K562 (cell line): ENCODE results near the gene BAD. TPM values are rescaled to one million over a fixed set of nuclear protein-coding genes. Genes with fewer than 3 reads are reported as not detected.

Source experiments
- AFF1 ChIP-seq, 2 experiments: fragments of 450-650 bp; IDR thresholded peaks; 2 replicates each; pipeline ENCODE4 v1.6.1; 2018; ENCODE audit warnings: mild to moderate bottlenecking in 2 of 2, low read depth in 1 of 2; ENCODE audit not compliant: partially characterized antibody in 2 of 2
- BCL6 ChIP-seq: fragments of 250-450 bp; sonication (Bioruptor Pico); IDR thresholded peaks from 2 replicates; pipeline ENCODE4 v1.4.0; 2020
- C11orf30 ChIP-seq: fragments of 450-650 bp; IDR thresholded peaks from 2 replicates; pipeline ENCODE4 v1.6.1; 2016; ENCODE audit warnings: low read depth, mild to moderate bottlenecking
- CBX1 ChIP-seq: sonication (generic); IDR thresholded peaks from 2 replicates; pipeline ENCODE4 v1.6.1; 2016; ENCODE audit warnings: antibody characterized with exemption, low read depth, mild to moderate bottlenecking
- HNRNPK ChIP-seq: fragments of 200-400 bp; formaldehyde crosslinking; IDR thresholded peaks from one replicate; pipeline ENCODE4 v1.6.1; 2018; ENCODE audit warnings: mild to moderate bottlenecking, low read depth, low read length; ENCODE audit not compliant: poor library complexity, severe bottlenecking
- PML ChIP-seq: IDR thresholded peaks from 2 replicates; pipeline ENCODE4 v1.6.1; 2012; ENCODE audit warnings: low read length, inconsistent platforms
- POLR2AphosphoS5 ChIP-seq: IDR thresholded peaks from 2 replicates; pipeline ENCODE4 v1.6.1; 2011; ENCODE audit warnings: mild to moderate bottlenecking, low read depth, low read length, moderate library complexity; ENCODE audit not compliant: control insufficient read depth, insufficient read depth
- RBM34 ChIP-seq: fragments of 200-400 bp; formaldehyde crosslinking; IDR thresholded peaks from 2 replicates; pipeline ENCODE4 v1.6.1; 2018; ENCODE audit warnings: low read length, borderline replicate concordance; ENCODE audit not compliant: insufficient read depth
- SAP30 ChIP-seq: fragments of 200-600 bp; sonication (generic); IDR thresholded peaks from 2 replicates; pipeline ENCODE4 v1.6.1; 2012; ENCODE audit warnings: borderline replicate concordance, low read depth, mild to moderate bottlenecking, moderate library complexity, low read length, control low read depth, inconsistent platforms; ENCODE audit not compliant: insufficient read depth, poor library complexity, severe bottlenecking
- YY1 ChIP-seq, 3 experiments: IDR thresholded peaks; 2 replicates each; pipeline ENCODE4 v1.6.1; 2011; ENCODE audit warnings: low read length in 2 of 3, mild to moderate bottlenecking in 2 of 3, moderate library complexity in 2 of 3, borderline replicate concordance in 1 of 3, control low read depth in 1 of 3, low read depth in 1 of 3; ENCODE audit not compliant: insufficient read depth in 3 of 3, insufficient replicate concordance in 2 of 3, control insufficient read depth in 1 of 3, insufficient read length in 1 of 3; ENCODE audit errors: extremely low read depth in 1 of 3
- ZBTB40 ChIP-seq, 2 experiments: fragments of 450-650 bp in 1 of 2; sonication (generic) in 1 of 2; formaldehyde crosslinking in 1 of 2; IDR thresholded peaks; 2 replicates each; pipeline versions ENCODE4 v1.7.1 to v1.9.0; 2016 to 2022; ENCODE audit warnings: inconsistent platforms in 1 of 2, mild to moderate bottlenecking in 1 of 2, missing genetic modification reagents in 1 of 2
- ZBTB7A ChIP-seq: IDR thresholded peaks from 2 replicates; pipeline ENCODE4 v1.6.1; 2011; ENCODE audit warnings: low read depth, mild to moderate bottlenecking, low read length, moderate library complexity, borderline replicate concordance; ENCODE audit not compliant: control insufficient read depth
- polyA plus RNA-seq, 8 experiments: library from polyadenylated mRNA; depleted of rRNA in 4 of 8; stranded (reverse) in 5 of 8; unstranded in 3 of 8; fragments of >200 nt; fragmentation: Nextera tagmentation in 2 of 8; fragmentation: Illumina TruSeq in 1 of 8; extraction: Ambion mirVana in 2 of 8; extraction: Trizol in 1 of 8; gene quantifications; 2 replicates each; pipeline versions ENCODE4 v1.2.1 to v1.2.3, GENCODE V29; 2011 to 2014; ENCODE audit warnings: inconsistent platforms in 1 of 8, missing spikeins in 1 of 8
- total RNA-seq, 7 experiments: library from RNA; depleted of rRNA in 6 of 7; stranded (reverse); fragments of >200 nt in 6 of 7; fragmentation: Illumina TruSeq in 2 of 7; extraction: Trizol in 2 of 7; gene quantifications; 2 replicates each; pipeline versions ENCODE4 v1.2.1 to v1.2.3, GENCODE V29; 2011 to 2021; ENCODE audit warnings: low replicate concordance in 1 of 7

BAD gene
- total and polyA plus RNA-seq, 9 of the 15 experiments (the other 6 are each of a cell fraction or from before 2014, with no cell fraction given) = 0.61 to 45.6 (median 11.8) TPM

- TF ChIP-seq RBM34 = no peak
- TF ChIP-seq POLR2AphosphoS5 = peak; percentile 52; the same call in 1 of the 2 replicates
- peak in 2 of 3 experiments; percentile 35 to 73 for TF ChIP-seq YY1 (IDR thresholded peaks at IDR 0.05; ENCODE audit: borderline replicate concordance in 1 of 3, control insufficient read depth in 1 of 3, extremely low read depth in 1 of 3, insufficient read depth in 3 of 3, insufficient read length in 1 of 3, insufficient replicate concordance in 2 of 3, low read depth in 1 of 3, low read length in 2 of 3)
- no peak for TF ChIP-seq CBX1
- TF ChIP-seq AFF1 (IDR thresholded peaks at IDR 0.05; ENCODE audit: low read depth in 1 of 2, partially characterized antibody in 2 of 2) = no peak
- TF ChIP-seq C11orf30 = peak; percentile 97
- no peak for TF ChIP-seq BCL6 (CRISPR knock-in tag)
- no peak for TF ChIP-seq HNRNPK
- peak; percentile 53; the same call in 1 of the 2 replicates for TF ChIP-seq PML
- peak; percentile 74 for TF ChIP-seq SAP30
- TF ChIP-seq ZBTB40 (IDR thresholded peaks at IDR 0.05) = peak; percentile 99
- no peak for TF ChIP-seq ZBTB40 (CRISPR knock-in tag; IDR thresholded peaks at IDR 0.05)
- TF ChIP-seq ZBTB7A = peak; percentile 65; the same call in 1 of the 2 replicates
Measured at GRCh38 chr11:64317325-64317960, 33.0 kb upstream of the BAD start, which contains the start of gene TRMT112 (continued).
